GM19351 (cell line): Measurements from ENCODE around the gene PRDM13.
"Not testable (repeated sequence)": the region's sequence is repeated elsewhere in the genome, so short reads cannot be mapped to it uniquely, and the experiment has no call there.

Source experiments
- ATAC-seq: cut with Tn5 transposase; IDR thresholded peaks from one replicate; pipeline ENCODE4 v1.9.1; 2021; ENCODE audit warnings: mild to moderate bottlenecking, moderate library complexity; ENCODE audit not compliant: unreplicated experiment

PRDM13 gene

DNA sequence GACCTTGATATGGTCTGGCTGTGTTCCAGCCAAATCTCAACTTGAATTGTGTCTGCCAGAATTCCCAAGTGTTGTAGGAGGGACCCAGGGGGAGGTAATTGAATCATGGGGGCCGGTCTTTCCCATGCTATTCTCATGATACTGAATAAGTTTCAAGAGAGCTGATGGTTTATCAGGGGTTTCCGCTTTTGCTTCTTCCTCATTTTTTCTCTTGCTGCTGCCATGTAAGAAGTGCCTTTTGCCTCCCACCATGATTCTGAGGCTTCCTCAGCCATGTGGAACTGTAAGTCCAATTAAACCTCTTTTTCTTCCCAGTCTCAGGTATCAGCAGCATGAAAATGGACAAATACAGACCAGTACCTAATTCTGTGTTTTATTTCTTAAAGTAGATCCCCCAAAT is 15.4 kb downstream of the PRDM13 start:
- not testable (repeated sequence) for ATAC-seq

GRCh38 chr6:99629293-99629692 is 22.7 kb downstream of the PRDM13 start:
- no peak for ATAC-seq

DNA sequence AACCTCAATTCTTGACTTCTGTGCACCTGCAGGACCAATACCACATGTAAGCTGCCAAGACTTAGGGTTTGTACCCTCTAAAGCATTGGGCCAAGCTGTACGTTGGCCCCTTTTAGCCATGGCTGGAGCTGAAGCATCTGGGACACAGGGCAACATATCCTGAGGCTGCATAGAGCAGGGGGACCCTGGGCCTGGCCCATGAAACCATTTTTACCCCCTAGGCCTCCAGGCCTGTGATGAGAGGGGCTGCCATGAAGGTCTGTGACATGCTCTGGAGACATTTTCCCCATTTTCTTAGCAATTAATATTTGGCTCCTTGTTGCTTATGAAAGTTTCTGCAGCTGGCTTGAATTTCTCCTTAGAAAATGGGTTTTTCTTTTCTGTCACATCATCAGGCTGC is 31.0 kb downstream of the PRDM13 start:
- no peak for ATAC-seq

GRCh38 chr6:99638358-99638757 is 31.7 kb downstream of the PRDM13 start:
- not testable (repeated sequence) for ATAC-seq

DNA sequence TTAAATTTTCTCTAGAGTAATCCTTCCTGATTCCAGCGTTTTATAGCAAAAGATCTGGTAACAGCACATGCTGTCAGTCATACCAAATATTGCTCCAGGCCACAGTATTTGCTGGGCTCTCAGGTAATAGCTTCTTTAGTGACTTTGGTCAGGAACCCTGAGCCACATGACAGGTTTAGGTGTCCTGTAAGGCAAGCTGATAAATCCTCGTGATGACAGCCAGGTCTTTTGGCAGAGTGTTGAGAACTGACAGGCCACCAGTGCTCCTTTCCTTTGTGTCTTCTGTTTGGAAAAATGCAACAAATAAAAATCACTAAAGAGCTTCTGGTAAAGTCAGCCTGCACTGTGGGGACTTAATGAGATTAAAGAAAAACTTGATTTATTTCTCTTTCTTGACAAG is 34.6 kb downstream of the PRDM13 start:
- ATAC-seq, result no peak

DNA sequence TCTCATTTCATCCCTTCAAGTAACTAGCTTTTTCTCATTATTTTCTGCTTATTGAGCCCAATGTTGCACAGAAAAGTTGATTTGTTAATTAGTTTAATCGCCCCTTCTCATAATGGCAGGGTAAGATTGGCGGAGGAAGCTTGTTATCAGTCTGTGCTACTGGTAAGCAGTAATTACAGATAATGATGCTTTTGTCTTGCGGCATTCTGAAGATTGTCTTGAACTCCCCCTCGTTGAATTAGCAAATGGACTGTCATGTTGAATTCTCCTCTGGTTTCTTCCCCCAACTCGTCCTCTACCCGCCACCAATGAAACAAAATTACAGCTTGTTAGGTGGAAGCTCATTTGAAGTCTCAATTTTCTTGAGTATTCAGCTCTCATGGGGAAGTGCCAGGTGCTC is 39.4 kb downstream of the PRDM13 start:
- no peak for ATAC-seq

DNA sequence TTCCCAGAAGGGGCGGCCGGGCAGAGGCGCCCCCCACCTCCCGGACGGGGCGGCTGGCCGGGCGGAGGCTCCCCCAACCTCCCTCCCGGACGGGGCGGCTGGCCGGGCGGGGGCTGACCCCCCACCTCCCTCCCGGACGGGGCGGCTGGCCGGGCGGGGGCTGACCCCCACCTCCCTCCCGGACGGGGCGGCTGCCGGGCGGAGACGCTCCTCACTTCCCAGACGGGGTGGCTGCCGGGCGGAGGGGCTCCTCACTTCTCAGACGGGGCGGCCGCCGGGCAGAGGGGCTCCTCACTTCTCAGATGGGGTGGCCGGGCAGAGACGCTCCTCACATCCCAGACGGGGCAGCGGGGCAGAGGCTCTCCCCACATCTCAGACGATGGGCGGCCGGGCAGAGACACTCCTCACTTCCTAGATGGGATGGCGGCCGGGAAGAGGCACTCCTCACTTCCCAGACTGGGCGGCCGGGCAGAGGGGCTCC is 43.5 kb downstream of the PRDM13 start:
- not testable (repeated sequence) for ATAC-seq

DNA sequence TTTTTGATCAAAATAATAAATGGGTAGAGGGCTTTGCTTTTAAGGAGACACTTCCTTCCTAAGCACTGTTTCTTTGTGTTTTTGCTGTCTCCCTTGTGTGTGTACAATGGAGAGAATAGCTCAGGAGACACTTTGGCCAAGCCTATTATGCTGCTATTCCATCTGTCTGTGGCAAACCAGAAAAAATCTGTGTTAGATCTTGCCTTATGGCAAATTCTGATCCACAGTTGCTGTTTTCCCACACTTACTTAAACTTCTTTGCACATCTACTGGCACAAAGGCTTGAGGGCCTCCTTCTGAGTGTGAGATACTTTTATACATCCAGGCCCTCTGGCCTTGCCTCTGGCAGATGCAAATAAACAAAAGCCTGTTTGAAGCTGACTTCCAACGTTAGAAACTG is 53.6 kb downstream of the PRDM13 start:
- ATAC-seq, result no peak

- ATAC-seq, result no peak
Observed at GRCh38 chr6:99661870-99662269, 55.2 kb downstream of the PRDM13 start.

DNA sequence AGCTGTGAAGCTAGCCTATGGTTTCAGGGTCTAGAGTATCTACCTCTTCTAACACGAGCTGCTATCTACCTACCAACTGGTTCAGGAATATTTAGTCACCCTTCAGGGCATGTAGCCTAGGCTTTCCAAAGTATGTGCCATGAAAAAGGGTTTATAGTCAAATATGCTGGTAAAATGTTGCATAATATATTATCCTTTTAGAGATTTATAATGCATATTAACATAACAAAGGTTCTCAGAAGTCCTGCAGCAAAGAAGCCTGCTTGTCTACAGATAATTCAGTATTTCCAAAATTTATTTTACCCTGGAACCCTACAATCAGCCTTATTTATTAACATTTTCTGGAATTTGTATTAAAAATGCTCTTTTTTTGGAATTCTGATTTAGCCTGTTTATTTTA is 56.0 kb downstream of the PRDM13 start:
- ATAC-seq, result no peak
